ENCODE results near the gene ZNF30.
"Not testable (repeated sequence)": the region's sequence is repeated elsewhere in the genome, so short reads cannot be mapped to it uniquely, and the experiment has no call there.

The ZNF30 gene

DNA sequence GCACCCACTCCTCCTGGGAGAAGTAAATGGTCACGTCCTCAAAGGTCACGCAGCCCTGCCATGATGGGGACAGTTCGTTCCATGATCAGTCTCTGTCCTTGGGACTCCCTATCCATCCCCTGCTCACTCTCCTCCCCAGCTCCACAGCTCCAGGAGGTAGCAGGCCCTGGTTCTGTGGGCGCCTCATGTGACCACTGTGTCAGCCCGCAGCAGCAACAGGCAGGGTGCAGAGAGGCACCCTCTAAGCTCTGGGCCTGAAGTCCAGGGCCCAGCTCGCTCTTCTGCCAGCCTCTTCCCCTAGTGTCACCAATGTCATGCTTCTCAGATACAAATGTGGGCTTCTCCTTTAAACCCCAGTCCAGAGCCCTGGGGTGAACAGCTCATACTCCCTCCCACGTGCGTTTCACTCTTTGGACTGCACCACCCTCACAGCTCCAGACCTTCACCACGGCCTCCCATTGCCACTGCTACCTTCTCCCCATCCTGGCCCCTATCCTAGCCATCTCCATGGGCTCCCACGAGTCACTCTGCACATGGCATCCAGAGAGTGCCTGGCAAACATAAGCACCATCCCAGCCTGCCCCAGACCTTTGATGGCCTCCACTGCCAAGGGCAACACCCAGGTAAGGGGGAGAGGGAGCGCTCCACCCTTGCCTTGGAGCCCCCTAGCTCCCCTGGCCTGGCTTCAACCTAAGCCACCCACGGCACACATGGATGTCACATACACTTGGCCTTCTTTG, 34.4 kb downstream of the ZNF30 start:
- DNase-seq: no peak

DNA sequence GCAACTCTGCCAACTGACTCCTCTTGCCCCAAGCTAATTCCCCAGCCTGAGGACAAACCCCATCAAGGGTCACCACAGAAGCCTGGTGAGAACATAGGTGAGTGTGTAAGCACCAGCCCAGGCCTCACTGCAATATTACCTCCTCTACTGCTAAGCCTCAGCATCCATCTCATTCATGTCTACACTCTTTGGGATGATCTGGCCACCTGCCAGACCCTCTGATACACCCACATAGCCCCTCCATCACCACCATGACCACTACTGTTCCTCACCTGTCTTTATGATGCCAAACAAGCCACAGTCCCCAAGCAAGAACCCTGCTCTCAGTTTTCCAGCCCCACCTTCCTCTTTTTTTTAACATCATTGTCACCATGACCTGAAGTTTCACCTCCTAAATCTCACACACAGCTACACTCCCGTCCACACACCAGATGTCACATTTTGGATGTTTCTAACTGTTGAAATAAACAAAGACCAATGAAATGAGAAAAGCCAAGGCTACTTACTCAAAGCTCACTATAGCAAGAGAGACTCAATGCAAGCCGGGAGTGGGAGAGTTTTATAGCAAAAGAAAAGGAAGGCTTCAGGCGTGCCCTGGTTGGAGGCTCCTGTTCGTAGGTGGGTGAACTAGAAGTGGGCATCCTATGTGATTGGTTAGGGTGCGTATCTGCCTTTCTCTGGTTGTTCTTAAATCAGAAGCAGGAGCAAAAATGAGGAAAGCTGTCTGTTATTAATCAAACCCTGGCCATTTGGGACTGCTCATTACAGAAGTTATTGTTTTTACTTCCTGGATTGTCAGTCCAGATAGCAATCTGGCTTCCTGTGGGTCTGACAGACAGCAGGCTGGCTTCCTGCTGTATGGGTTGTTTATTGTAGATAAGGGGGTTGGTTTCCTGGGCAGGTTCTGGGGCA, 35.3 kb downstream of the ZNF30 start:
- no peak for DNase-seq

DNA sequence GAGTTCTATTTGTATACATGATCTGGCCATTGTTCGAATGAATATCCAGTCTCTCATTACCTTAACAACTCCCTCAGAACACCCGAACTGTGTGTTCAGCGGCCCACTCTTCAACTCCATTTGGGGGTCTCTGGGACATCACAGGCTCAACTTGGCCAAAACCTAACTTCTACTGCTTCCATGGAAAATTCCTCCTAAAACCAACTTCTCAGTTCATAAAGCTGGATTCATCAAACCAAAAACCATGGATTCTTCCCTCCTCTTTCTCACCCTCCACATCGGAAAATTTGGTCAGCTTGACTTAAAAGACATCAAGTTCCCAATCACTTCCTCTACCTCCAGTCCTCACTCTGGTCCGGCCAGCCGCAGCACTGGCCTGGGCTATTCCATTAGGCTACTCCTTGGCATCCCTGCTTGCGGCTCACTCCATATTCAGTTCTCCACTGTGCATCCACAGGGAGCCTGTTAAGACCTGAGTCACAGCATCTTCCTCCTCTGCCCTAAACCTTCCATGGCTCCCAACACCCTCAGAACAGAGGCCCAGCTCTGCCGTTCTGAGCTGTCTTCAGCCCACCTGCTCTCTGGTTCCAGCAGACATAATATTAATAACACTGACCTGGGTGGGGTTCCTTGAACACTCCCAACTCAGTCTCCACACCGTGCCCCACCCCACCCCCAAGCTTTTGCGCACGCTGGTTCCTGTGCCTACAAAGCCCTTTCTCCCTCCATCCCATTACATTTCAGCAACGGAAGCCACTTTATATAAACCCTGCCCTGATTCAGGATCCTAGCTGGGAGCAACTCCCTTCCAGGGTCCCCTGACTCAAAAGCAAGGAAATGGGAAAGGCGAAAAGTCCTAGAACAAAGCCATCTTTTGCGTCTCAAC, 36.2 kb downstream of the ZNF30 start:
- no peak for DNase-seq

DNA sequence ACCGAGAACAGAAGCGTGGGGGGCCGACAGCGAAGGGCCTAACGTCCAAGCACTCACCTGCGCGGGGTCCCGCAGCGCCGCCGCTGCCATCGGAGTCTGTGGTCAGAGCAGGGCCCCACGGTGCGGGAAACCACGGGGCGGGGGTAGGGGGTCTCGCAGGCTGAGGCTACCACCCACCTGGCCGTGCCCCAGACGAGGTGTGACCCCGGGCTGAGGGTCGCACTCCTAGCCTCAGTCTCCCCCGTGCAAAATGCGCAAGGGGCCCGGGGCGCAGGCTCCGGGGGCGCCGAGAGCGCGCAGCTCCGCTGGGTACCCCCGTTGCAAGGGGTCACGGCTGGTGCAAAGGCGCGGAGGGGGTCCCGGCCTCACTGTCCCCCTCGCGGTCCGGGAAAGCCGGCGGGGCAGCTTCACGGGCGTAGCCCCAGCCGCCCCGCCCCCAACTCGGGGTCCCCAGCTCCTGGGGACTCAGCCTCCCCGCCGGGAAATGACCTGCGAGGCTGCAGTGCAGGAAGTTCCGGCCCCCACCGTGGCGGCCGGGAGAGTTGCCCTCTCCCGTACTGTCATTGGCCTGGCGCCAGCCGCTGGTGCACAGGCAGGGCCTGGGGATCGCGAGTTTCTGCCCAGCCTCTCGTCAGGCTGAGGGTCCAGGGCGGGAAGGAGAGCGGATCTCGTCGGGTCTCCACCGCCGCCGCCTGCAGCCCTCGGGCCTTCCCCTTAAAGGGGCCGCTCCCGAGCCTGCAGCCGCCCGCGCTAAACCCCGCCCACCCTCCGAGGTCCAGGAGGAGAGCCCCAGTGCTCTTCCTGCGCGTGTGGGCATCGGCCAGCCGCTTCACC, 37.1 kb downstream of the ZNF30 start, which contains the start of gene ZNF792:
TSS of gene ZNF792 (minus strand) at position 657 of the 834 bp plus-strand sequence. CDS start at position 90, 567 bp downstream.
- DNase-seq: no peak

DNA sequence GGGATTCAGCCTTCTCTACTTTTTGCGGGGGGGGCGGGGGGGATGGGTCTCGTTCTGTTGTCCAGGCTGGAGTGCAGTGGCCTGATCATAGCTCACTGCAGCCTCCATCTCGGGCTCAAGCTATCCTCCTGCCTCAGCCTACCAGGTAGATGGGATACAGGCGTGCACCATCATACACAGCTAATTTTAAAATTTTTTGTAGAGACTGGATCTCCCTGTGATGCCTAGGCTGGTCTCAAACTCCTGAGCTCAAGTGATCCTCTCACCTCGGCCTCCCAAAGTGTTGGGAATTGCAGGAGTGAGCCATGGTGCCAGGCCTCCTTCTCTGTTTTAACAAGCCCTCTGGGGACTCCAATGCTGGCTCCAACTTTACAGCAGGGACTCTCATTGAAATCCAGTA, 37.9 kb downstream of the ZNF30 start:
- no peak for DNase-seq

DNA sequence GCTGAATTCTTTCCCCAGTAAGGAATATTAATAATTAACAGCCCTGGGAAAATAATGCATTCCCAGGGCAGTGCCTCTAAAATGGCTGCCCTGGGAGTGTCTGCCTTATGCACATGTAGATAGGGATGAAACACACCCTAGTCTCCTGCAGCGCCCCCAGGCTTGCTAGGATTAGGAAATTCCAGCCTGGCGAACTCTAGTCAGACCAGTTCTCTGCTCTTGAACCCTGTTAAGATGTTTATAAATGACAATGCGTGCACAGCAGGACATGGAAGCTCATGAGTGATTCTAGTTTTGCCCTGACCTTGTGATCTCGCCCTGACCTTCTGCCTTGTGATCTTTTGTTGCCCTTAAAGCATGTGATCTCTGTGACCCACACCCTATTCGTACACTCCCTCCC, 38.8 kb downstream of the ZNF30 start:
- not testable (repeated sequence) for DNase-seq

DNA sequence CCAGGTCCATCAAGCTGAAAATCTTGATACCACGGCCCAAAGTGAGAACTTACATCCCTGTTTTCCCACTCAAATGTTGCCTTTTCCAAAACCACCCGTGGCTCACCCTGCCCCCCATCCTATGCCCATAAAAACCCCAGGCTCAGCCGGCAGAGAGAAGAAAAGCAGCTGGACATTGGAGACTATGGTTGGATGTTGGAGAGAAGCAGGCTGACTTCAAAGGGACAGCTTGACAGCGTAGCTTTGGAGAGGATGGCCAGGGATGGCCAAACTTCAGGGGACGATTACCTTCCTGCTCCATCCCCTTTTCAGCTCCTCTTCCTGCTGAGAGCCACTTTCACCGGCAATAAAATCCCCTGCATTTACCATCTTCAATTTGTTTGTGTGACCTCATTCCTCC, 40.8 kb downstream of the ZNF30 start:
- DNase-seq: no peak

DNA sequence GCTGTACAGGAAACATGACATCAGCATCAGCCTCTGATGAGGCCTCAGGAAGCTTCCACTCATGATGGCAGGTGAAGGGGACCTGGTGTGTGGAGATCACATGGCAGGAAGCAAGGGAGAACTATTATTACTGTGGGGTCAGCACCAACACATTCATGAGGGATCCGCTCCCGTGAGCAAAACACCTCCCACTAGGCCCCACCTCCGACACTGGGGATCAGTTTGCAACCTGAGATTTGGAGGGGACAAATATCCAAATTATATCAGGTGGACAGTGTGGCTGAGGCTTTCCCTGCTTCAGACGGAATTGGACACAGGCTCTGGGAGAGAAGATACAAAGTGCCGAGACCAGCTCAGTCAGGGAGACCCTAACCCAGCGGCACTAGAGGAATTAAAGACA, 43.0 kb downstream of the ZNF30 start:
- no peak for DNase-seq

DNA sequence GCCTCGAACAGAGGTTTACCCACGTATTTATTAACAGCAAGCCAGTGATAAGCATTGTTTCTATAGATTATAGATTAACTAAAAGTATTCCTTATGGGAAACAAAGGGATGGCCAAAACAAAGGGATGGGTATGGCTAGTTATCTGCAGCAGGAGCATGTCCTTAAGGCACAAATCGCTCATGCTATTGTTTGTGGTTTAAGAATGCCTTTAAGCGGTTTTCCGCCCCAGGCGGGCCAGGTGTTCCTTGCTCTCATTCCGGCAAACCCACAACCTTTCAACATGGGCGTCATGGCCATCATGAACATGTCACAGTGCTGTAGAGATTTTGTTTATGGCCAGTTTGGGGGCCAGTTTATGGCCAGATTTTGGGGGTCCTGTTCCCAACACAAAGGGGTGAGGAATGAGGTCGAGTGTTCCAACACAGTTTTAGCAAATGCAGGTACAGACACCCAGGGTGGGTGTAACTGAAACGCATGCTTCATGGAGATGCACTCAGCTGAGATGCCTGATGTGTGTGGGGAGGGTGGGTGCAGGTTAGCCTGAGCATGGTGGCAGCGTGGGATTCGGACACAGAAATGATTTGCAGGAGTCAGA, 43.6 kb downstream of the ZNF30 start:
- not testable (repeated sequence) for DNase-seq

DNA sequence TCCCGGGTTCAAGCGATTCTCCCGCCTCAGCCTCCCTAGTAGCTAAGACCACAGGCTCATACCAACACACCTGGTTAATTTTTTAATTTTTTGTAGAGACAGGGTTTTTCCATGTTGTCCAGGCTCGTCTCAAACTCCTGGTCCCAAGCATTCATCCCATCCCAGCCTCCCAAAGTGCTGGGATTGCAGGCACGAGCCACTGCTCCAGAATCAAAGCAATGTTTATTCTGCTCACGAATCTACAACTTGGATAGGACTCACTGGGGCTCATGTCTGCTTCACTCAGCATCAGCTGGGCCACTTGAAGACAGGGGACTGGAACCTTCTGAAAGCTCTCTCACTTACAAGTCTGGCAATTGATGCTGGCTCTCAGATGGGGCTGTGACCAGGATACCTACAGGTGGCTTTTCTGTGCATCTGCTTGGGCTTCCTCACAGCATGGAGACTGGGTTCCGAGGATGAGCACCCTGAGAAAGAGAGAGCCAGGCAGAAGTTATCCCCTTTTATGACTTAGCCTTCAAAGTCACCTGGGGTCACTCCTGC, 45.5 kb downstream of the ZNF30 start:
- DNase-seq: no peak

DNA sequence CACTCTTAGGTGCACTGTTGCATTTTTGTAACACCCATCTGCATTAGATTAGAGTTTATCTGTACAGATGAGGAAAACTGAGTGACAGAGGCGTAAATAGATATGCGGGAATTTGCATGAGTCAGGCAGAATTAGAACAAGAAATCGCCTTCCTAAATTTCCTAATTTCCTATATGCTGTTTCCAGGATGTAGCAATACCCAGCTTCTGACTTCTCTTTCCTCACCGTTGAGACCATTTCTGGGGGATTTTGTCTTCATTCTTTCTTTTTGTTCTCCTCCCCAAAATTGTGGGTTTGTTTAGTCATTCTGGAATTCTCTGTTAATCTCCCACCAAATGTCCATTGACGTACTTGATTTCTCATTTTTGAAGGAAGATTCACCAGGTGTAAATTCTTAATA, 47.9 kb downstream of the ZNF30 start:
- DNase-seq: no peak

DNA sequence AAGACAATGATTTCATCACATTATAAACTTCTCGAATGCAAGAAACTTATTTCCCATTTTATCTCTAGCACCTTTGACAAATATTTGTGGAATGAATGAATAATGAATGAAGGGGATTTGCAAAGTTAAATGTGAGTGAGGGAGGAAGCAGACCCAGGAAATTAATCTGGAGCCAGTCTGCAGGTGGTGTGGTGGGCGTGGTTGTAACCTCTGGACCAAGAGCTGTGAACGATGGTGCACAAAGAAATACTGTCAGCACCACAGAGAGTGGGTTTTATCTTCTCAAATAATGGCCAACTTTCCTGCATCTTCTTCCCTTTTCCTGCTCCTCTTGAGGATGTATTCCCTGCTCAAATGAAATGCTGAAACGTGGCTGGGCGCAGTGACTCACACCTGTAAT, 48.4 kb downstream of the ZNF30 start:
- no peak for DNase-seq

DNA sequence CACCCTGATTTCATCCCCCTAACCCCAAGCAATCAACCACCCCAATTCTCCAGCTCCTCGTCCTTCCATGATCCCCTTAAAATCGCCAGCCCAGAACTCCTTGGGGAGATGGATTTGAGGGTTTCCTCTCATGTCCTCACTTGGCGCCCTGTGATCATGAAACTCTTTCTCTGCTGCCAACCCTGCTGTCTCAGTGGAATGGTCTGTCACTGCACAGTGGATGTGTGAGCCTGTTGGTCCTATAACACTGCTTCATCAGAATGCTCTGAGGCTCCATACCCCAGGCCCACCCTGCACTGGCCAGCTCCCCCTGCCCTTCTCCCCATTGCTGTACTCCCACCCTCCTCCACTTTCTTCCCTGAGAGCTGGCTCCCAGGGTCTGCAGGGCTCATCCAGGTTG, 49.9 kb downstream of the ZNF30 start:
- no peak for DNase-seq

DNA sequence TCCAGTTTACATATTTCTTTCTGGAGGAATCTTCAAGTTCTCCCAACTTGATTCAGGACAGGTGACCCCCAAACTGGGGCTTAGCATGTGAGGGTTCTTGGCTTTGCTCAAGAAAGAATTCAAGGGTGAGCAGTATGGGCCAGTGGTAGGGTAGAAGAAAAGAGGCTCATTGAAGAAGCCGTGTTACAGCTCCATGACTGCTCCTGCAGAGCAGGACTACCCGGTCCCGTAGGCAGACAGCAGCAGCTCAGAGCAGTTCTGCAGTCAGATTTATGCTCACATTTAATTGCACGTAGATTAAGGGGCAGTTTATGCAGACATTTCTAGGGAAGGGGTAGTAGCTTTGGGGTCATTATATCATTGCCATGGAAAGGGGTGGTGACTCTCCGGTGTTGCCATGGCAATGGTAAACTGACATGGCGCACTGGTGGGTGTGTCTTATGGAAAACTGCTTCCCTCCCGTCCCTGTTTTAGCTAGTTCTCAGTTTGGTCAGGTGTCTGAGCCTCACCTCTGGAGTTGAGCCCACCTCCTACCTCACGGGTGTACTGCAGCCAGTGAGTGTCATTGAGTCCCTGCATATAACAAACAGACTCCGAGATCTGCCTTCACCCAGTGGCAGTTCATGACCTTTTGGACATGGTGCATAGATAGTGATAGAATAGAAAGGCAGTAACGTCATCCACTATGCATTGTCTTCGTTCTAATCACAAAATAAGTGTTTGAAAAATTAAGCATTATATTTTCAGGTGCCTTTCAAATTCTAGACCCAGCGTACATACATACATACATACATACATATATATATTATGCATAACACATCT, 53.3 kb downstream of the ZNF30 start:
- no peak for DNase-seq

DNA sequence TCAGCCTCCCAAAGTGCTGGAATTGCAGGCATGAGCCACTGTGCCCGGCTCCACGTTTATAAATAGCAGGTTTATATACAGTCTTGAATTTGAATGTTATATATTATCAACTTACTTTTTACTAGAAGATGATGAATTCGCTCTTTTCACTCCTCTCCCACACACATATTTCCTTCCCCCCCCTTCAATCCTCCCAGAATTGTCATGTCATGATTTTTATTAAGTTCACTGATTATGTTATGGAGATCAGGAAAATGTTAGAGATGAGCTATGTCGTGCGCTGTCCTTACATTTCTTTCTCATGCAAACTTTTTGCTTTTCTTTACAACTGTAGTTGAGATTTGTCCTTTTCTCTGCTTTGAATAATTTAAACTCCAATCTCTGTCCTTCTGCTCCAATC, 55.6 kb downstream of the ZNF30 start:
- DNase-seq: no peak

DNA sequence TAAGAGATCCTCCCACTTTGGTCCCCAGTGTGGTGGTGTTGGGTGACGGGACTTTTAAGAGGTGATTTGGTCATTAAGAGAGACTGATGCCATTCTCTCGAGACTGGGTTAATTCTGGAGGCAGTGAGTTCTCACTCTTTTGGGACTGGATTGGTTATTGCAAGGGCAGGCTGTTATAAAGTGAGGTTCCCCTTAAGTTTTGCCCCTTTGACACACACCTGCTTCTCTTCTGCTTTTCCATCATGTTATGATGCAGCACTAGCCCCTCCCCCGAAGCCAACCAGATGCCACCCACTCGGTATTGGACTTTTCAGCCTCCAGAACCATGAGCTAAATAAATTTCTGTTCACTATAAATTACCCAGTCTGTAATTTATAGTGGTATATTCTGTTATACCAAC, 57.1 kb downstream of the ZNF30 start:
- no peak for DNase-seq

DNA sequence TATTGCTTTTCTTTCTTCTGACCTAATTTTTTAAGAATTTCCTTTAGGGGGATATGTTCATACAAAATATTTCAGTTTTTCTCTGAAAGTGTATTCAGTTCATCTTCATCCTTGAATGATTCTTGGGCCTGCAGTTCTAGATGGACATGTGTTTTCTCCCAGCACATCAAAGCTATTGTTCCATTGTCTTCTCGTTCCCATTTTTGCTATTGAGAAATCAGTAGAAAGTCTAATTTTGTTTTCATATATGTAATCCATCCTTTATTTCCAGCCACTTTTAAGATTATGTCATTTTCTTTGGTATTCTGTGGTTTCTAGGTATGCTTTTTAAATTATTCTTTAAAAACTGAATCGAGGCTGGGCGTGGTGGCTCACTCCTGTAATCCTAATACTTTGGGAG, 57.6 kb downstream of the ZNF30 start:
- no peak for DNase-seq

DNA sequence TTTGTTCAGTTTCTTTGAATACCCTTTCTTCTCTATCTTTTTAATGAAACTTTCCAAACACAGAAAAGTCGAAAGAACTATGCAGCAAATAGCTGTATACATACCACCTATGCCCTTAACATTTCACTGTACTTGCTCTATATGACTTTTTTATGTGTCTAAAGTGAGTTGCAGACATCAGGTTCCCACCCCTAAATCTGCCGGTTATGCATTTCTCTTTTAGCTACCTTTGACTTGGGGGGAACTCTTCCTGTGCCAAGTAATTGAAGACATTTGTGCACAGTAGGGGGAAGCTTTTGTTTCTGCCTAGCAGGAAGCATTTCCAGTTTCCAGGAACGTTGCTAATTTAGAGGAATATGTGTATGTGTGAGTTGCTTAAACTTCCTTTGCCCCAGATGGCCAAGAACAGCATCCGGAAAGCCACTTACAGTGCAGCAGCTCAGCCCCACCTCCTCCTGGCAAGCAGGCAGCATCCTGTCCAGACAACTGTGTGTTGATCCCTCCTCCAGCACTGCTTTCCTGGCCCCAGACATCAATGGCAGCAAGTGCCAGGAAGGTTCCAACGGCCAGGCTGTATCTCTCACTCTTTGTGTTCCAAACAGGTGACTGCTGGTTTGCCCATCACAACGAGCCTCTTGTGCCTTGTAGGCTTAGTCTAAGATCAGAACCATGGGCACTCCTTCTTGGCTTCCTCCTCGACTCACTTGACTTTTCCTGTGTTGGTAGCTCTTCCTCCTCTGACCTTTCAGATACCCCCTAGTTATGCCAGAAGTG, 58.7 kb downstream of the ZNF30 start:
- DNase-seq: no peak

DNA sequence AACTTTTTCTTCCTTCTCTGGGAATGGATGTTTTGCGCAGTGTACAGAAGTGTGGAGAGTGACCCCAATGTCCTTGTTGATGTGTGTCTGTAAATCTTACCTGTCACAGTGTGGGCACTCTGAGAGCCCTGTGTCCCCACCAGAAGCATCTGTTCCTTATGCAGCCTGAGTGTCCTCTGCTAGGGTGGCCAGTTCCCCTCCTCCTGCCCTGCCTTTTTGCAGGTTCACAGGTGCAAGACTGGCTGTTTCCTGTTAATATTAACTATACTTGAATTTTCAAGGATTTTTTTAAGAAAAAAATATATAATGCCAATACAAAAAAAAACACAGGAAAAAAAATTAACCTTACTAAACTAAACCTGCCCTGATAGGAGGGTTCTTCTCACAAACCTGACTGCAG, 61.4 kb downstream of the ZNF30 start:
- DNase-seq: no peak

DNA sequence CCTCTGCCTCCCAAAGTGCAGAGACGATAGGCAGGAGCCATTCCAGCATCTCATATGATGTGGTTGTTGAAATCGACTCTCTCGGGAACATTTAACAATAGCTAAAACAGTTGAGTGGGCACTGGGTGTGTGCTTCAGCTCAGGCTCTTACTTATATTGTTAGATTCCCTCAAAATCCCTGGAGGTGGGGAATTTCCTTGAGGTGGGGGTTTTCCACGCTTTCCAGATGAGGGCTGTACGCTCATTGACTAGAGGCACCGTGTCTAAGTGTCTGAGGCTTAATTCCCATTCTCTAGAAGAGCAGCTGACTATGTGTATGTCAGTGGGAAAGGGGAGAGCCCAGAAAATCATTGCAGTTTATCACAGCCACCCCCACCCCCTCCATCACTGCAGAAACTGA, 62.6 kb downstream of the ZNF30 start:
- DNase-seq: no peak
